ENCODE measurements around the gene SEMA5A.

GRCh38 chr5:9342161-9342787 lies 203.6 kb downstream of the SEMA5A start:
- TF ChIP-seq CTCF (IDR thresholded peaks at IDR 0.05; ENCODE audit: insufficient read depth, low read length) (no peak), REST (IDR thresholded peaks at IDR 0.05; ENCODE audit: insufficient replicate concordance, low read depth) (no peak), POLR2AphosphoS5 (IDR thresholded peaks at IDR 0.05; ENCODE audit: low read depth) (no peak), SPI1 (IDR thresholded peaks at IDR 0.05; ENCODE audit: borderline replicate concordance, low read depth) (no peak)
